ENCODE data around the gene TTI1. TPM values are rescaled to one million over a fixed set of nuclear protein-coding genes. Genes with fewer than 3 reads are reported as not detected.

The TTI1 gene
- total RNA-seq, 1 donor from 2014 or later, result 30.1 TPM

DNA sequence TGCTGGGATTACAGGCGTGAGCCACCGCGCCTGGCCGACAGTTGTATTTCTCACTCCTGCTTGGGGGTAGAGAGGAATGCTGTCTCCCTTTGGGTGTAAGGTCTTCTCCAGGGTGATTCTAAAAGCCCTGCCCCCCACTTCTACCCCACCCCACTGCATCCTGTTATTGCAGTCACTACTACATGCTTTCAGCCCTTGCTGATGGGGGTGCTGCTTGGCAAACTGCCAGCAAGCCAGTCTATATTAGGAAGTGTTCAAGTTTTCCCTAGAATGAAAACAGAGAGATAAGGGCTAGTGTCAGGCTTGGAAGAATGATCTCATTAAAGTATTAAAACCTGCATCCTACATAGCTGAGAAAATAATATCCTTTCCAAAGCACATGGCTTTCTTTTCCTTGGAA, 31.3 kb downstream of the TTI1 start:
- POLR2A ChIA-PET, result interaction anchor here (0.6 kb wide), 1 partner anchor 547 kb away, joined by 3 read pairs; no protein-coding TSS in a partner anchor
- no peak overlapping the region for H3K27ac Mint-ChIP-seq
- DNase-seq (no peak), ATAC-seq (ENCODE audit: low read depth) (no peak)
- CTCF ChIA-PET, result no interaction called here
- intact Hi-C loops (cut with micrococcal nuclease), result no loop called here
- no peaks in the 10 kb centered on the region for H3K9me3 Mint-ChIP-seq
- H3K36me3 Mint-ChIP-seq (ENCODE audit: low read depth), result peaks cover 88% of the 10 kb centered on the region
- no peaks in the 10 kb centered on the region for H3K27me3 Mint-ChIP-seq
- H3K4me3 Mint-ChIP-seq, result no peak overlapping the region
- no peaks in the 10 kb centered on the region for H3K4me1 Mint-ChIP-seq
- no peak for TF ChIP-seq CTCF (IDR thresholded peaks at IDR 0.05)

DNA sequence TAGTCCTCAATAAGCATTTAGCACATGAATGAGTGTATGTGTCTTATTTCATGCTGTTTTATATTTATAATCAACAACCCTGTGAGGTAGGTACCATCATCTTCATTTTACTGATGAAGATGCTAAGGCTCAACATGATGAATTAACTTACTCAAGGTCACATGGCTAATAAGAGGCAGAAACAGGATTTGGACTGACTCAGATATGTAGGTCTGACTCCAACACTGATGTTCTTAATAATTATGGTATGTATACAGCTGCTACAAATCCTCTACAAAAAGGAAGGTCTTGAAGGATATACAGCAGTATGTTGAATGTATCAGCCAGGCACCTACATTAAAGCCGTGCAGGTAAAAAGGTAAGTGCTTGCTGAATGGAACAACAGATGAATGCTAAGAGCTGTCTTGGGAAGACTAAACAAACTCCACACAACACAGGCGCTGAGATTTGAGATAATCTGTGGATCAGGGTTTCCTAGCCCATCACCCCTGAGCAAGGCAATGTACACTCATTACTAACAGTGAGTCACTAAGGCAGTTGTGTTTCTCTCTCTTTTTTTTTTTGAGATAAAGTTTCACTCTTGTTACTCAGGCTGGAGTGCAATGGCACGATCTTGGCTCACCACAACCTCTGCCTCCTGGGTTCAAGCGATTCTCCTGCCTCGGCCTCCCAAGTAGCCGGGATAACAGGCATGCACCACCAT, 31.9 kb downstream of the TTI1 start:
- no peak for TF ChIP-seq CTCF (IDR thresholded peaks at IDR 0.05)
- intact Hi-C loops (cut with micrococcal nuclease), result no loop called here
- no peaks in the 10 kb centered on the region for H3K4me1 Mint-ChIP-seq
- ATAC-seq (ENCODE audit: low read depth) (no peak), DNase-seq (no peak)
- H3K36me3 Mint-ChIP-seq (ENCODE audit: low read depth), result peaks cover 90% of the 10 kb centered on the region
- H3K27me3 Mint-ChIP-seq, result no peaks in the 10 kb centered on the region
- ChIA-PET CTCF (no interaction called here), POLR2A (interaction anchor here (0.6 kb wide), 1 partner anchor 546 kb away, joined by 3 read pairs; no protein-coding TSS in a partner anchor)
- no peak overlapping the region for H3K4me3 Mint-ChIP-seq
- no peaks in the 10 kb centered on the region for H3K9me3 Mint-ChIP-seq
- no peak overlapping the region for H3K27ac Mint-ChIP-seq

DNA sequence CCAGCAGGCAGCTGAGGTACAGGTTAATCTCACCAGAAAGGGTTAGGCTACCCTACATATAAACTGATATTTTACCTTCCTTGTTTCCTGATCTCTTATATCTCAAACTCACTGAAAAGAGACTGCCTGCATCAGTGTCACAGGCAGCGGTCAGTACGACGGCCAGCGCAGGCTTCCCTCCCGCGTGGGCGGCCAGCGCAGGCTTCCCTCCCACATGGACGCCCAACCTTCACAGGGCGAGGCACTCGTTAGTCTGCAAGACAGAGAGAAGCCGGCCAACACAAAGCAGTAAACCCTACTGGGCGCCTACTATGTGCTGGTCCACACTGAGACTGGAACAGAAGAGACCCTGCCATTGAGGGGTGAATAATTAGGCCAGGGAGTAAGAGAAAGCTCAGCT, 33.0 kb downstream of the TTI1 start:
- Mint-ChIP-seq H3K9me3 (no peaks in the 10 kb centered on the region), H3K27ac (no peak overlapping the region), H3K4me1 (no peaks in the 10 kb centered on the region), H3K27me3 (no peaks in the 10 kb centered on the region), H3K36me3 (ENCODE audit: low read depth) (peaks cover 92% of the 10 kb centered on the region), H3K4me3 (no peak overlapping the region)
- intact Hi-C loops (cut with micrococcal nuclease), result no loop called here
- ATAC-seq (ENCODE audit: low read depth), result no peak
- POLR2A ChIA-PET, result no interaction called here
- TF ChIP-seq CTCF (IDR thresholded peaks at IDR 0.05), result no peak
- DNase-seq, result no peak
- CTCF ChIA-PET, result no interaction called here

DNA sequence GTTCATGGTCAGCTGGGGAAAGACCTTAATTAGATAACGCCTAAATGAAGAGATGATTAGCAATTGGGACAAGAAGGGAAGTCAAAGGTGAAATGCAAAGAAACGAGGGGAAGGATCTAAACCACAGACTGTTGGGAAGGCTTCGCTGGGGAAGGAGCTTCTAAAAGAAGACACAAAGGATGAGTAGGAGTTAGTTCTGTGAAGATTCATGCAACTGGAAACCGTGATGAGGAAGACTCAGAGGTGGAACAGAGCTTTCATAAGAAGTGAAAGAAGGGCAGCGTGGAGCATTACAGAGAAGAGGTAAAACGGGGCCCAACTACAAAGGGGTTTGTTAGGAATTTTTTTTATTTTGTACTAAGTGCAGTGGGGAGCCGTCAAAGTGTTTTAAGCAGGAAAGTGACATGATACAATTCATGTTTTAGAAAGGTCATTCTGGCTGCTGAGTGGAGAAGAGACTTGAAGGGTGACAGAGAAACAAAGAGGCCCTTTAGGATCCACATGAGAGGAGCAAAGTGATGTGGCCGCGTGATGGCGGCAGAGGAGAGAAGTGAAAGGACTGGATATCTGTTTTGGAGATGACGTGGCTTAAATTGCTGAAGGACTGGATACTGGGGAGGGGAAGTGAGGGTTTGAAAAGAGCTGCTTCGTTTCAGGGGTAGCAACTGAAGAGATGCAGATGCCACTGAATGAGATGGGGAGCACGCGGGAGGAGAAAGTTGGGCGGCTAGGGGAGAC, 33.6 kb downstream of the TTI1 start:
- Mint-ChIP-seq H3K36me3 (ENCODE audit: low read depth) (peaks cover 92% of the 10 kb centered on the region), H3K9me3 (no peaks in the 10 kb centered on the region), H3K4me3 (no peak overlapping the region), H3K4me1 (no peaks in the 10 kb centered on the region), H3K27ac (no peak overlapping the region), H3K27me3 (no peaks in the 10 kb centered on the region)
- no peak for ATAC-seq (ENCODE audit: low read depth)
- ChIA-PET CTCF (interaction anchor here (1.0 kb wide), 1 partner anchor 221 kb away, joined by 3 read pairs; no protein-coding TSS in a partner anchor), POLR2A (no interaction called here)
- intact Hi-C loops (cut with micrococcal nuclease), result no loop called here
- no peak for DNase-seq
- no peak for TF ChIP-seq CTCF (IDR thresholded peaks at IDR 0.05)

DNA sequence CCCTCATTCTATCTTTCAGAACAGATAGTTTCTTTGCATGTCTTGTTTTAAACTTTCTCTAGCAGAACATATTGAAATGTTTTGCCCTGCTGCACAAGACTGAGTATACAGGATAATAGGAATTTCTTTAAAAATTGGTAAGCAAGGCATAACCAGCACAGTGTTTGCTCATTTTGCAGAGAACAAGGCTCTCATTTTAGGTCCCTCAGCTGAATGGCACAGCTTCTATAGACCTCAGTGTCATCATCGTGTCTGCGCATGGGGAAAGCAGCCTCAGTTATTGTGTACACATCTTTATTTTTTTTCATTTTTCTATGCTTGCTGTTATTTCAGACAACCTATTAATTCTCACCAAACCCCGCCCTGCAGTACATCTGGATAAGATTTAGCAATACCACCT, 35.7 kb downstream of the TTI1 start:
- no peak for DNase-seq
- Mint-ChIP-seq H3K4me3 (no peak overlapping the region), H3K4me1 (no peaks in the 10 kb centered on the region), H3K9me3 (no peaks in the 10 kb centered on the region), H3K27me3 (no peaks in the 10 kb centered on the region), H3K36me3 (ENCODE audit: low read depth) (peaks cover 84% of the 10 kb centered on the region), H3K27ac (no peak overlapping the region)
- POLR2A ChIA-PET, result no interaction called here
- intact Hi-C loops (cut with micrococcal nuclease), result no loop called here
- TF ChIP-seq CTCF (IDR thresholded peaks at IDR 0.05), result no peak
- ATAC-seq (ENCODE audit: low read depth), result no peak
- CTCF ChIA-PET, result no interaction called here

All from activated B cell treated with CpG ODN at 0.5 μM for 24 hours (primary cell).